Kidney epithelial cell (primary cell): ENCODE data around the gene KIFC1. TPM values are rescaled to one million over a fixed set of nuclear protein-coding genes. Genes with fewer than 3 reads are reported as not detected.

Source experiments
- DNase-seq: peaks from one replicate; pipeline ENCODE4 v3.0.0-alpha.2; 2010; ENCODE audit warnings: low read depth
- H3K27me3 ChIP-seq: 2 replicates; pipeline ENCODE4 v1.6.0; 2011; ENCODE audit warnings: low read length; ENCODE audit not compliant: control insufficient read depth, insufficient read depth
- H3K36me3 ChIP-seq: 2 replicates; pipeline ENCODE4 v1.5.1; 2011; ENCODE audit warnings: low read length; ENCODE audit not compliant: control insufficient read depth, insufficient read depth
- H3K4me3 ChIP-seq: 2 replicates; pipeline ENCODE4 v1.5.1; 2011; ENCODE audit warnings: low read depth, mild to moderate bottlenecking, control low read depth, low read length
- total RNA-seq: library from RNA; depleted of rRNA; stranded (reverse); fragments of >200 nt; gene quantifications from 2 replicates; pipeline ENCODE4 v1.2.3, GENCODE V29; 2015
- TF ChIP-seq, protein P1 (sequence below): IDR thresholded peaks from 2 replicates; pipeline ENCODE4 v1.5.1; 2011; ENCODE audit warnings: mild to moderate bottlenecking, moderate library complexity, low read length, control low read depth, inconsistent platforms; ENCODE audit not compliant: insufficient read depth, poor library complexity, severe bottlenecking

The KIFC1 gene
- total RNA-seq, 1 donor from 2014 or later: 8.4 TPM

DNA sequence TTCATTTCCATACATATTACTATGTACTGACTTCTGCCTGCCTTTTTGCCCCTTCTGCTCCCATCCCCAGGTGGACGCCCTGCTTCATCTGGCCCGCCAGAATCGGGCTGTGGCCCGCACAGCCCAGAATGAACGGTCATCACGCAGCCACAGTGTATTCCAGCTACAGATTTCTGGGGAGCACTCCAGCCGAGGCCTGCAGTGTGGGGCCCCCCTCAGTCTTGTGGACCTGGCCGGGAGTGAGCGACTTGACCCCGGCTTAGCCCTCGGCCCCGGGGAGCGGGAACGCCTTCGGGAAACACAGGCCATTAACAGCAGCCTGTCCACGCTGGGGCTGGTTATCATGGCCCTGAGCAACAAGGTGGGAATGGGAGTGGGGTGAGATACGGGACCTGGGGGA is 14.5 kb downstream of the KIFC1 start:
- TF ChIP-seq, protein P1, sequence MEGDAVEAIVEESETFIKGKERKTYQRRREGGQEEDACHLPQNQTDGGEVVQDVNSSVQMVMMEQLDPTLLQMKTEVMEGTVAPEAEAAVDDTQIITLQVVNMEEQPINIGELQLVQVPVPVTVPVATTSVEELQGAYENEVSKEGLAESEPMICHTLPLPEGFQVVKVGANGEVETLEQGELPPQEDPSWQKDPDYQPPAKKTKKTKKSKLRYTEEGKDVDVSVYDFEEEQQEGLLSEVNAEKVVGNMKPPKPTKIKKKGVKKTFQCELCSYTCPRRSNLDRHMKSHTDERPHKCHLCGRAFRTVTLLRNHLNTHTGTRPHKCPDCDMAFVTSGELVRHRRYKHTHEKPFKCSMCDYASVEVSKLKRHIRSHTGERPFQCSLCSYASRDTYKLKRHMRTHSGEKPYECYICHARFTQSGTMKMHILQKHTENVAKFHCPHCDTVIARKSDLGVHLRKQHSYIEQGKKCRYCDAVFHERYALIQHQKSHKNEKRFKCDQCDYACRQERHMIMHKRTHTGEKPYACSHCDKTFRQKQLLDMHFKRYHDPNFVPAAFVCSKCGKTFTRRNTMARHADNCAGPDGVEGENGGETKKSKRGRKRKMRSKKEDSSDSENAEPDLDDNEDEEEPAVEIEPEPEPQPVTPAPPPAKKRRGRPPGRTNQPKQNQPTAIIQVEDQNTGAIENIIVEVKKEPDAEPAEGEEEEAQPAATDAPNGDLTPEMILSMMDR: no peak
- no peaks in the 10 kb centered on the region for H3K27me3 ChIP-seq
- no peak overlapping the region for H3K4me3 ChIP-seq
- DNase-seq: no peak
- peaks cover 6% of the 10 kb centered on the region for H3K36me3 ChIP-seq

- Histone ChIP-seq H3K4me3 (no peak overlapping the region), H3K36me3 (peaks cover 6% of the 10 kb centered on the region), H3K27me3 (no peaks in the 10 kb centered on the region)
- no peak for DNase-seq
- TF ChIP-seq, protein P1: peak; percentile 30
Measured at GRCh38 chr6:33407132-33407718, 15.6 kb downstream of the KIFC1 start.

DNA sequence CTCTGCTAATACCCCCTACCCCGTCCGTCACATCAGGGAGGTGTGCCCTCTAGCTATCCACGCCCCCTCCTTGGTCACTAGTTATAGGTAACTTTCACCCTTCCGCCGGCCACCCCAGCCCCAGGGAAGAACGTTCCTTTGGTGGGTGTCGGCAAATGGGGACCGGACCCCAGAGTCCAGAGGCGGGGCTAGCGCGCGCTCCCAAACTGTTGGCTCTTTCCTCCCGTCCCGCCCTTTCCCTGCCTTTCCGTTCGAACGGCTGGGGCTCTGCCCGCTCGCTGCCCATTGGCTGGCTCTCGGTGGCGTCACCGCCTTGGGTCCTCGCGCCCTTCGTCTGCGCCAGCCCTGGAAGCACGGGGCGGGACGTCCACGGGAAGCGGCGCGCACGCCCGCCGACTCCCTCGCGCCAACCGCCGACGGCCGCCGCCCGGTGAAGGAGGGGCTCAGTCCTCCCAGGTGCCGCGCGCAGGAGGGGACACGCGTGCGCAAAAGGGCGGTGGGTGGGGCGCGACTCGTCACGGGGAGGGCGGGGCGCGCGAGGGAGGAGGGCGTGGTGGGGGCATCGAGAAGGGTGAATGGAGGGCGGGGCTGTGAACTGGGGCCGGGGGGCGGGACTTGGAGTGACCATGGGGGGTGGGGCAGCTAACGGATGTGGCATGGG is 18.6 kb downstream of the KIFC1 start:
- Histone ChIP-seq H3K27me3 (no peaks in the 10 kb centered on the region), H3K36me3 (peaks cover 5% of the 10 kb centered on the region), H3K4me3 (peak overlapping the region; percentile 51)
- peak; percentile 84 for DNase-seq
- TF ChIP-seq, protein P1: no peak

DNA sequence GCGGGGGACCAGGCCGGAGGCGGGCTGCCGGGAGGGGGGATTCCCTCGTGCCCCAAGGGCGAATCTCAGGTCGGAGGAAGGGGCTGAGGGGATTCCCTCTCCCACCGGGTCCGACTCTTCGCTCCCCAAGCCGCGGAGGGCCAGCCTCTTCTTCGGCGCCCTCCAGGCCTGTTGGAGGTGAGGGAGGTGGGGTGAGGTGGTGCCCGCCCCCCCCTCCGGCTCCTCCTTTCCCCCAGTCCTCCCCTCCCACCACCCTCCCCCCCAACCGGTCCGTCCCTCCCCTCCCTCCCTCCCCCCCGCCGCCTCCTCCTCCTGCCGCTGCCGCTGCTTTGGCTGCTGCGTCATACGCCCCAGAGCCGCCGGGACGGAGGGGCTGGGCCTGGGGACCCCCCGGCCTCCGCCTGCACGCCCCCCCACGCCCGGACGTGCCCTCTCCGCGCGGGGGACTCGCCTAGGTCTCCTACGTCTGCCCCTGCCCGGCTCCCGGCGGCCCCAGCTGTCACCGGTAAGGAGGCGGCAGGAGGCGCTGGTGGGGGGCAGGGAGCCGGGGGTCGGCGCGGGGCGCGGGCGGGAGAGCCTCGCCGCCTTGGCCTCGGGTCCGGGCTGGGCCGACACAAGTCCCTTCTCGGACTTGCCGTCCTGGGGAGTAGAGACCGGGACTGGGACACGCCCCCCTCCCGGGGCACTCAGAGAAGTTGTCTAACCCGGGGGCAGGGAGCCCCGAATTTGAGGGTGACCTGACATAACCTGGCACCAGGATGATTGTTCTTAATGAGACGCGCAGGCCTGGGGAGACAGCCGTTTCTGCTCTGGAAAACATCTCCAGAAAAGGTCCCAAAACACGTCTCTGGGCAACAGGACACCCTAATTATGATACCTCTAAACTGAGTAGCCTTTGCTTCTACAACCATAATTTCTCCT is 19.3 kb downstream of the KIFC1 start, which contains the start of gene PHF1:
TSS of gene PHF1 (plus strand) at position 304 of the 921 bp plus-strand sequence. CDS start 1,250 bp downstream, outside the sequence.
- peaks cover 5% of the 10 kb centered on the region for H3K36me3 ChIP-seq
- no peak for DNase-seq
- H3K27me3 ChIP-seq: no peaks in the 10 kb centered on the region
- H3K4me3 ChIP-seq: peak within 1 kb of the TSS; percentile 51
- TF ChIP-seq, protein P1: no peak

GRCh38 chr6:33411632-33412005 is 20.0 kb downstream of the KIFC1 start:
- Histone ChIP-seq H3K36me3 (peaks cover 2% of the 10 kb centered on the region), H3K4me3 (peak overlapping the region; percentile 51), H3K27me3 (no peaks in the 10 kb centered on the region)
- no peak for DNase-seq
- TF ChIP-seq, protein P1: no peak
